ENCODE results near the gene MATN1. TPM values are rescaled to one million over a fixed set of nuclear protein-coding genes. Genes with fewer than 3 reads are reported as not detected.
A peak's percentile ranks its signal among the peaks of the same experiment; 100 is the strongest.

Gene MATN1
- total RNA-seq, 1 donor from 2014 or later: 0.17 TPM

- no peak for DNase-seq
These were observed 7.9 kb upstream of the MATN1 start for GRCh38 chr1:30731109-30731805.

GRCh38 chr1:30730346-30731108, 7.1 kb upstream of the MATN1 start:
- no peak for DNase-seq

- no peak for DNase-seq
These were observed 6.5 kb upstream of the MATN1 start for GRCh38 chr1:30729901-30730300.

- DNase-seq: no peak
These were observed 5.7 kb upstream of the MATN1 start for GRCh38 chr1:30728832-30729638.

GRCh38 chr1:30728340-30728739, 5.0 kb upstream of the MATN1 start:
- DNase-seq: no peak

GRCh38 chr1:30727824-30728223, 4.4 kb upstream of the MATN1 start:
- no peak for DNase-seq

GRCh38 chr1:30726773-30727684, 3.6 kb upstream of the MATN1 start:
- no peak for DNase-seq

GRCh38 chr1:30726236-30726635, 2.9 kb upstream of the MATN1 start:
- no peak for DNase-seq

GRCh38 chr1:30725450-30726095, 2.2 kb upstream of the MATN1 start:
- no peak for DNase-seq

- no peak for DNase-seq
These were observed 1.5 kb upstream of the MATN1 start for GRCh38 chr1:30724655-30725421.

- no peak for DNase-seq
These were observed 790 bp upstream of the MATN1 start for GRCh38 chr1:30724175-30724574.

GRCh38 chr1:30721812-30722537, 1.4 kb downstream of the MATN1 start:
- no peak for DNase-seq

- DNase-seq: no peak
These were observed 2.0 kb downstream of the MATN1 start for GRCh38 chr1:30721341-30721793.

- DNase-seq: no peak
These were observed 2.8 kb downstream of the MATN1 start for GRCh38 chr1:30720271-30721223.

- peak; percentile 75 for DNase-seq
These were observed 3.7 kb downstream of the MATN1 start for GRCh38 chr1:30719406-30720270.

- DNase-seq: peak; percentile 98
These were observed 4.6 kb downstream of the MATN1 start for GRCh38 chr1:30718636-30719405.

- peak; percentile 98 for DNase-seq
These were observed 5.2 kb downstream of the MATN1 start for GRCh38 chr1:30718091-30718635.
